ENCODE results near the gene LCP2. TPM values are rescaled to one million over a fixed set of nuclear protein-coding genes. Genes with fewer than 3 reads are reported as not detected.

Gene LCP2
- total and polyA plus RNA-seq, 2 experiments from 2014 or later, result 0.80 TPM; not detected in 1

- Histone ChIP-seq H3K9me2 (replicated peaks; ENCODE audit: insufficient read depth) (no peaks in the 10 kb centered on the region), H3K27me3 (peaks cover 24% of the 10 kb centered on the region), H2AFZ (no peak overlapping the region), H3K79me2 (no peaks in the 10 kb centered on the region), H4K20me1 (ENCODE audit: insufficient read depth, poor library complexity, severe bottlenecking) (no peaks in the 10 kb centered on the region), H3K4me2 (peak overlapping the region; percentile 45), H3K27ac (no peak overlapping the region), H3K36me3 (replicated peaks; ENCODE audit: insufficient read depth, low read depth) (no peaks in the 10 kb centered on the region), H3K9me3 (ENCODE audit: low read depth) (no peaks in the 10 kb centered on the region), H3K4me3 (no peak overlapping the region), H3K4me1 (ENCODE audit: insufficient read depth) (peaks cover 5% of the 10 kb centered on the region)
- DNase-seq (ENCODE audit: low spot score), result no peak
- TF ChIP-seq EZH2 (IDR thresholded peaks at IDR 0.05; ENCODE audit: borderline replicate concordance), result no peak
- TF ChIP-seq CTCF (IDR thresholded peaks at IDR 0.05; ENCODE audit: poor library complexity), result no peak
- TF ChIP-seq EZH2phosphoT487 (IDR thresholded peaks at IDR 0.05; ENCODE audit: low read depth, severe bottlenecking, unreplicated experiment), result no peak
- 53% methylated on average over 9 of the region's 15 CpGs for WGBS (ENCODE audit: low lambda C conversion rate, missing lambda C conversion rate)
These were observed 29.4 kb downstream of the LCP2 start for GRCh38 chr5:170268153-170268689.

- peak; percentile 82 for DNase-seq (ENCODE audit: low spot score)
- no peak overlapping the region for H2AFZ ChIP-seq
- H3K9me2 ChIP-seq (replicated peaks; ENCODE audit: insufficient read depth), result no peaks in the 10 kb centered on the region
- TF ChIP-seq EZH2 (IDR thresholded peaks at IDR 0.05; ENCODE audit: borderline replicate concordance) (no peak), EZH2phosphoT487 (IDR thresholded peaks at IDR 0.05; ENCODE audit: low read depth, severe bottlenecking, unreplicated experiment) (no peak), CTCF (IDR thresholded peaks at IDR 0.05; ENCODE audit: poor library complexity) (peak; percentile 74)
- peaks cover 5% of the 10 kb centered on the region for H3K4me1 ChIP-seq (ENCODE audit: insufficient read depth)
- H3K79me2 ChIP-seq, result no peaks in the 10 kb centered on the region
- H3K27me3 ChIP-seq, result peaks cover 27% of the 10 kb centered on the region
- 32% methylated on average over 16 of the region's 16 CpGs for WGBS (ENCODE audit: low lambda C conversion rate, missing lambda C conversion rate)
- no peaks in the 10 kb centered on the region for H3K9me3 ChIP-seq (ENCODE audit: low read depth)
- H3K27ac ChIP-seq, result no peak overlapping the region
- no peak overlapping the region for H3K4me3 ChIP-seq
- no peaks in the 10 kb centered on the region for H3K36me3 ChIP-seq (replicated peaks; ENCODE audit: insufficient read depth, low read depth)
- peak overlapping the region; percentile 45 for H3K4me2 ChIP-seq
- no peaks in the 10 kb centered on the region for H4K20me1 ChIP-seq (ENCODE audit: insufficient read depth, poor library complexity, severe bottlenecking)
These were observed 30.0 kb downstream of the LCP2 start for GRCh38 chr5:170267431-170268152.

- Histone ChIP-seq H3K4me3 (no peak overlapping the region), H3K27ac (no peak overlapping the region), H3K4me2 (no peak overlapping the region), H4K20me1 (ENCODE audit: insufficient read depth, poor library complexity, severe bottlenecking) (no peaks in the 10 kb centered on the region), H3K27me3 (peaks cover 29% of the 10 kb centered on the region), H3K36me3 (replicated peaks; ENCODE audit: insufficient read depth, low read depth) (no peaks in the 10 kb centered on the region), H3K9me2 (replicated peaks; ENCODE audit: insufficient read depth) (no peaks in the 10 kb centered on the region), H2AFZ (no peak overlapping the region), H3K9me3 (ENCODE audit: low read depth) (no peaks in the 10 kb centered on the region), H3K4me1 (ENCODE audit: insufficient read depth) (peaks cover 5% of the 10 kb centered on the region), H3K79me2 (no peaks in the 10 kb centered on the region)
- no peak for TF ChIP-seq CTCF (IDR thresholded peaks at IDR 0.05; ENCODE audit: poor library complexity)
- TF ChIP-seq EZH2phosphoT487 (IDR thresholded peaks at IDR 0.05; ENCODE audit: low read depth, severe bottlenecking, unreplicated experiment), result no peak
- TF ChIP-seq EZH2 (IDR thresholded peaks at IDR 0.05; ENCODE audit: borderline replicate concordance), result no peak
- WGBS (ENCODE audit: low lambda C conversion rate, missing lambda C conversion rate), result 60% methylated on average over 17 of the region's 17 CpGs
- no peak for DNase-seq (ENCODE audit: low spot score)
These were observed 30.8 kb downstream of the LCP2 start for GRCh38 chr5:170266570-170267381.

All from hepatocyte (in vitro differentiated cells).